Mesendoderm (in vitro differentiated cells): ENCODE measurements around the gene SPAG4.

Experiments
- DNase-seq: peaks from one replicate; pipeline ENCODE4 v3.0.0; 2013
- H2AK5ac ChIP-seq: 2 replicates; pipeline ENCODE4 v1.6.1; 2013; ENCODE audit warnings: low read length, inconsistent platforms
- H2BK120ac ChIP-seq: 2 replicates; pipeline ENCODE4 v1.6.1; 2013; ENCODE audit warnings: low read depth, mild to moderate bottlenecking, low read length, moderate library complexity, mixed read lengths
- H2BK15ac ChIP-seq: replicated peaks from 2 replicates; pipeline ENCODE4 v1.6.1; 2013; ENCODE audit warnings: low read depth, mild to moderate bottlenecking, moderate library complexity
- H2BK5ac ChIP-seq: 2 replicates; pipeline ENCODE4 v1.6.1; 2013; ENCODE audit warnings: low read length, inconsistent platforms
- H3K18ac ChIP-seq: 2 replicates; pipeline ENCODE4 v1.6.1; 2013; ENCODE audit warnings: mild to moderate bottlenecking, low read length, mixed read lengths
- H3K23ac ChIP-seq: one replicate; pipeline ENCODE4 v1.6.1; 2013; ENCODE audit warnings: low read length
- H3K27ac ChIP-seq: 2 replicates; pipeline ENCODE4 v1.5.1; 2013; ENCODE audit warnings: low read depth, mild to moderate bottlenecking, inconsistent platforms, low read length, moderate library complexity
- H3K27me3 ChIP-seq: 2 replicates; pipeline ENCODE4 v1.6.1; 2013; ENCODE audit warnings: low read length, control low read depth, mild to moderate bottlenecking, inconsistent platforms; ENCODE audit not compliant: insufficient read depth, poor library complexity
- H3K36me3 ChIP-seq: 2 replicates; pipeline ENCODE4 v1.6.1; 2013; ENCODE audit warnings: low read length, inconsistent platforms; ENCODE audit not compliant: control insufficient read depth, insufficient read depth
- H3K4ac ChIP-seq: one replicate; pipeline ENCODE4 v1.6.1; 2013; ENCODE audit warnings: low read depth, mild to moderate bottlenecking, low read length, moderate library complexity
- H3K4me1 ChIP-seq: 2 replicates; pipeline ENCODE4 v1.6.1; 2013; ENCODE audit warnings: low read depth, low read length, inconsistent platforms; ENCODE audit not compliant: control insufficient read depth
- H3K4me2 ChIP-seq: 2 replicates; pipeline ENCODE4 v1.6.1; 2013; ENCODE audit warnings: low read length
- H3K4me3 ChIP-seq: 2 replicates; pipeline ENCODE4 v1.5.1; 2013; ENCODE audit warnings: mild to moderate bottlenecking, low read length
- H3K56ac ChIP-seq: one replicate; pipeline ENCODE4 v1.6.1; 2013; ENCODE audit warnings: low read length
- H3K79me1 ChIP-seq: 2 replicates; pipeline ENCODE4 v1.6.1; 2013; ENCODE audit warnings: low read length, inconsistent platforms
- H3K79me2 ChIP-seq: 2 replicates; pipeline ENCODE4 v1.6.1; 2013; ENCODE audit warnings: mild to moderate bottlenecking, low read length; ENCODE audit not compliant: control insufficient read depth, insufficient read depth
- H3K9ac ChIP-seq: 2 replicates; pipeline ENCODE4 v1.6.1; 2013; ENCODE audit warnings: low read length, inconsistent platforms
- H4K5ac ChIP-seq: one replicate; pipeline ENCODE4 v1.6.1; 2013; ENCODE audit warnings: low read length
- H4K8ac ChIP-seq: one replicate; pipeline ENCODE4 v1.6.1; 2013; ENCODE audit warnings: low read depth, mild to moderate bottlenecking, control low read depth, low read length, moderate library complexity
- WGBS: extraction: QIAGEN DNeasy Blood & Tissue Kit; methylation state at CpG from one replicate; pipeline ENCODE4 v1.1.7; 2013; ENCODE audit warnings: low lambda C conversion rate, missing lambda C conversion rate; ENCODE audit not compliant: insufficient coverage; ENCODE audit errors: extremely low coverage; 5-methylcytosine and 5-hydroxymethylcytosine counted together

Gene SPAG4

DNA sequence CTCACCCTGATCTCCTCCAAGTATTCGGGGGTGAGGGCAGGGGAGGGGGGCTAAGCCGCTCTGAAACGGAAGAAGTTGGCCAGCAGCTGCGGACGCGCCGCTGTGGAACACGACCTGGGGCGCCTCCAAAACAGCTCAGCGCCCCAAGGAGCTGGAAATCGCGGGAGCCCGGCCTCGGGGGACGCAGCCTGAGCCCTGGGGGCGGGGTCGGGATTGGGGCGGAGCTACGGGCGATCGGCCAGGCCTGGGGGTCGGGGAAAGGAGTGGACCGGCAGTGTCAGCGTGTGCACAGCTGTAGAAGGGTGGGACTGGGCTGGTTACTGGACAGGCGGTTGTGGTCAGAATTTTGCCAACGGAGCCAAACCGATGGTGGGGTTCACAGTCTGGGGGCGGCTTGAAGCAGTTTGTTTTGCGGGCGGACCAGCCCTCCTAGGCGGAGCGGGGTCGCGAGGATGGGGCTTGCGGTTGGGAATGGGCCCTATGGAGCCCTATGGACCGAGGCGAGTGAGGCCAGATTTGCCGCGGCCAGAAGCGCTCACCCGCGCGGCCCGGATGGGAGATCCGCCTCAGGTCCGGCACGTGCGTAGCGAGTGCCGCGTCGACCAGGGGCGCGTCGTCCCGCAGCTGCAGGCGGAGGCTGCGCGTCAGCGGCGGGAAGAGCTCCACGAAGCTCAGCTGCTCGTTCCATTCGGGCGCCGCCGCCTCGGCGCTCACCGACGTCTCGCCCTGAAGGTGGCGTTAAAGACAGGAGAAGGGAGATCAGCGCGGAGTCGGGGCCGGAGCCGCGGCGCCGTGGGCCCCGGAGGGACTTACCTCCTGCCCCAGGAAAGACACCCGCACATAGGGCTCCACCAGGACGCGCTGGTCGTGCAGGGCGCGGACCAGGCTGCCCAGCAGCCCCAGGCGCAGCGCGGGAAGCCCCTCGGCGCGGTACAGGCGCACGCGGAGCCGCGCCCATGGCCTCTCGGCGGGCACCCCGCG is 14.3 kb upstream of the SPAG4 start:
- H3K79me2 ChIP-seq = no peaks in the 10 kb centered on the region
- peak overlapping the region; percentile 27 for H3K4me3 ChIP-seq
- no CpG with 5 or more reads among the region's 103 CpGs for WGBS
- H3K36me3 ChIP-seq = no peaks in the 10 kb centered on the region
- H2AK5ac ChIP-seq = no peak overlapping the region
- no peak overlapping the region for H3K4ac ChIP-seq
- no peak overlapping the region for H3K18ac ChIP-seq
- peak overlapping the region; percentile 16 for H3K23ac ChIP-seq
- no peak overlapping the region for H2BK15ac ChIP-seq
- no peak overlapping the region for H4K8ac ChIP-seq
- no peak overlapping the region for H2BK5ac ChIP-seq
- peak overlapping the region; percentile 66 for H3K9ac ChIP-seq
- no peaks in the 10 kb centered on the region for H3K79me1 ChIP-seq
- H3K27ac ChIP-seq = no peak overlapping the region
- no peak overlapping the region for H4K5ac ChIP-seq
- no peaks in the 10 kb centered on the region for H3K4me1 ChIP-seq
- peak overlapping the region; percentile 83 for H3K56ac ChIP-seq
- peaks cover 4% of the 10 kb centered on the region for H3K27me3 ChIP-seq
- peak; percentile 87 for DNase-seq
- peak overlapping the region; percentile 89 for H3K4me2 ChIP-seq
- no peak overlapping the region for H2BK120ac ChIP-seq

DNA sequence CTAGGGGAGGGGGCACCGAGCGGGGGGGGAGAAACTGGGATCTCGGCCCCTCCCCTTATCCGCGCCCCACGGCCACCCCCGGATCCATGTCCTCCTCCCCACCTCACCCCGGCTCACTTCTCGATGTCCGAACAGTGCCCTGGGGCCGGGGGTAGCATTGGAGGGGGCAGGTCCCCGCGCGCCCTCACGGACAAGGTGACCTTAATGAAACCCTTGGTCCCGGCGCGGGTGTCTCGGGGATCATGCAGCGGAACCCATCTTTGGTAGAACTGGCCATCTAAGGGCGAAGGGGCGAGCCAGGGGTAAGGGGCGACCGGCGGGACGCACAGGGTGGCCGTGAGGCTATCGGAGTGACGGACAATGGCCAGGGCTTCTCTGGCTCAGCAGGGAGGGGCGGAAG is 13.6 kb upstream of the SPAG4 start:
- Histone ChIP-seq H3K4me2 (no peak overlapping the region), H3K4me1 (no peaks in the 10 kb centered on the region), H2BK120ac (no peak overlapping the region), H4K8ac (no peak overlapping the region), H3K27ac (no peak overlapping the region), H2BK15ac (no peak overlapping the region), H3K27me3 (peaks cover 4% of the 10 kb centered on the region), H3K4ac (no peak overlapping the region), H4K5ac (no peak overlapping the region), H3K36me3 (no peaks in the 10 kb centered on the region), H3K79me2 (no peaks in the 10 kb centered on the region), H3K79me1 (no peaks in the 10 kb centered on the region), H2AK5ac (no peak overlapping the region), H2BK5ac (no peak overlapping the region), H3K18ac (no peak overlapping the region), H3K9ac (no peak overlapping the region), H3K4me3 (no peak overlapping the region), H3K23ac (no peak overlapping the region), H3K56ac (peak overlapping the region; percentile 83)
- no CpG with 5 or more reads among the region's 30 CpGs for WGBS
- DNase-seq = no peak

DNA sequence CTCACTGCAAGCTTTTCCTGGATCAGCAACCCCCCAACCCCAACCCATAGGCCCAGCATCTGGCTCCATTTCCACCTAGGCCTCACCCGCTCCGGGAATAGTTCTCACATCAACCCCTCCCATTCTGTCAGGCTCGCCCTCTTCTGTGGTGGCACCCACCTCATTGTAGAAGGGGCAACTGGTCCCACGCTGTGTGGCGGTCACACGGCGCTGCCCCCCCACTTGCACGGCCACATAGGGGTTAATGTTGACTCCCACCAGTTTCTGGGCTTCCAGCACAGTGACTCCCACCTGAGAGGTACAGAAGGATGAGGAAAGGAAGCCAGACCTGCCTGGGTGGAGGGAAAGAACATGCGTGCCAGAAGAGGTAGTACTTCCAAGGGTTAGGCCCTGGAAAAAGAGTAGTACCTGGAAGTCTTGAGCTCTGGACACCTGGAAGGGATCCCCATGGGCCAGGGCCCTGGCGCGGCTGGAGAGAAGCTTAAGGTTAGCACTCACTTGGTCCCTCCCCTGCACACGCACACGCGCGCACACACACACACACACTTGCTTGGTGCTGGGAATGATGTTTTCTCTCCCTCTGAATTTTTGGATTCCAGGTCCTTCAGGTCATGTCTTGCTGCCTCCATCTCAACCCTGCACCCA is 12.7 kb upstream of the SPAG4 start:
- no CpG with 5 or more reads among the region's 15 CpGs for WGBS
- no peak overlapping the region for H3K4me3 ChIP-seq
- H3K36me3 ChIP-seq = no peaks in the 10 kb centered on the region
- H3K4me2 ChIP-seq = no peak overlapping the region
- peaks cover 4% of the 10 kb centered on the region for H3K27me3 ChIP-seq
- no peak overlapping the region for H2AK5ac ChIP-seq
- no peak overlapping the region for H4K5ac ChIP-seq
- no peak overlapping the region for H3K18ac ChIP-seq
- no peak overlapping the region for H3K4ac ChIP-seq
- no peak overlapping the region for H2BK120ac ChIP-seq
- H3K23ac ChIP-seq = no peak overlapping the region
- H3K9ac ChIP-seq = no peak overlapping the region
- H2BK15ac ChIP-seq = no peak overlapping the region
- no peaks in the 10 kb centered on the region for H3K79me2 ChIP-seq
- no peaks in the 10 kb centered on the region for H3K4me1 ChIP-seq
- no peak overlapping the region for H2BK5ac ChIP-seq
- no peak overlapping the region for H3K27ac ChIP-seq
- no peak overlapping the region for H4K8ac ChIP-seq
- no peaks in the 10 kb centered on the region for H3K79me1 ChIP-seq
- H3K56ac ChIP-seq = no peak overlapping the region
- DNase-seq = no peak

DNA sequence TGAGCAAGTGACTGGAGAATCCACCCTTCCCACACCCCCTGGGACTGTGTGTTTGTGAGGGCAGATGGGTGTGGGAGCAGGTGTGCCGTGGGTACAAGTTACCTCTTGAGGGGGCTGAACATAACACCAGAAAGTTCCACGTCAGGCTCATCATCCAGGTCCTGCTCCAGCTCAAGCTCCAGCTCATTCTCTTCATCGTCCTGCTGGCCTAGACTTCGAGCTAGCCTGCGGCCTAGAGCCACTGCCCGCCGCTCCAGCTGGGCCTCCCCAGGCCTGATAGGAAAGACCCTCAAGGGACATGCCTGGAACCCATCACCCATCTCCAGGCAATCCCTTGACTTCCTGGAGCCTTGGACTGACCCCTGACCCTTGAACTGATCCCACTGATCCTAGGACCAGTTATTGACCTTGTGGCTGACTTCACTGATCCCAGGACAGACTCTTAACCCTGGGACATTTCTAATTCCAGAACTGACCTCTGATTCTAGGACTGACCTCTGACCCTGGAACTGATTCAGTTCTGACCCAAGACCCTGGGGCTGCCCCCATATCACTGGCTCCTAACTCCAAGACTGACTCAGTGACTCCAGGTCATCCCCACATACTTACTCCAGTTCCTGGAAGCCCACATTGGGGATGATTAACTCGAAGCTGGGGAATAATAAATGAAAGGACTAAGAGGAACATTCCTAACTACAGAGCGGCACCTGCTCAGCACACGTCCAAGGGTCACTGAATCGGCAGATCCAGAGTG is 11.8 kb upstream of the SPAG4 start:
- no peak for DNase-seq
- H3K79me1 ChIP-seq = no peaks in the 10 kb centered on the region
- H4K5ac ChIP-seq = no peak overlapping the region
- H3K27ac ChIP-seq = no peak overlapping the region
- H3K18ac ChIP-seq = no peak overlapping the region
- H2BK120ac ChIP-seq = no peak overlapping the region
- no peak overlapping the region for H3K4me2 ChIP-seq
- H3K56ac ChIP-seq = no peak overlapping the region
- no peak overlapping the region for H2BK5ac ChIP-seq
- H4K8ac ChIP-seq = no peak overlapping the region
- H3K4me1 ChIP-seq = no peaks in the 10 kb centered on the region
- no peaks in the 10 kb centered on the region for H3K79me2 ChIP-seq
- WGBS = no CpG with 5 or more reads among the region's 11 CpGs
- H3K27me3 ChIP-seq = peaks cover 4% of the 10 kb centered on the region
- no peak overlapping the region for H2BK15ac ChIP-seq
- no peak overlapping the region for H2AK5ac ChIP-seq
- no peak overlapping the region for H3K9ac ChIP-seq
- no peak overlapping the region for H3K23ac ChIP-seq
- no peak overlapping the region for H3K4me3 ChIP-seq
- H3K36me3 ChIP-seq = no peaks in the 10 kb centered on the region
- no peak overlapping the region for H3K4ac ChIP-seq

DNA sequence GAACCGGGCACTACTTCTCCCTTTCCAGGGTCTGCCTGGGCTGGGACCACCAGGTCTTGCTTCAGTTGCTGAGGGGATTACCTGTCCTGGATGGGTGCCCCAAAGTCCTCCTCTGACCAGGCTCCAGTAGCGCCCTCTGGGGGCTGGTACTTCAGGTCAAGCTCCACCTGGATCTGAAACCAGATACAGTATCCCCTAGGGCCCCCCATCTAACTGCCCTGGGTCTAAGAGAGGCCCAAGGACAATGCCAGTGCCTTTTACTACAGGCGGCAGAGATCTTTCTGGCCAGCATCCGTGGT is 11.2 kb upstream of the SPAG4 start:
- Histone ChIP-seq H3K9ac (no peak overlapping the region), H2BK120ac (no peak overlapping the region), H3K27me3 (peaks cover 4% of the 10 kb centered on the region), H3K36me3 (no peaks in the 10 kb centered on the region), H3K79me2 (no peaks in the 10 kb centered on the region), H4K5ac (no peak overlapping the region), H3K27ac (no peak overlapping the region), H3K23ac (no peak overlapping the region), H3K18ac (no peak overlapping the region), H3K4me2 (no peak overlapping the region), H3K4me1 (no peaks in the 10 kb centered on the region), H4K8ac (no peak overlapping the region), H3K4me3 (no peak overlapping the region), H2BK5ac (no peak overlapping the region), H3K56ac (no peak overlapping the region), H3K4ac (no peak overlapping the region), H2BK15ac (no peak overlapping the region), H3K79me1 (no peaks in the 10 kb centered on the region), H2AK5ac (no peak overlapping the region)
- peak; percentile 74 for DNase-seq
- WGBS = no CpG with 5 or more reads among the region's 4 CpGs
